GM12878 (cell line): ENCODE measurements around the gene MYMK. TPM values are rescaled to one million over a fixed set of nuclear protein-coding genes. Genes with fewer than 3 reads are reported as not detected.

ENCODE experiments used
- ATAC-seq: fragments of 200-7000 bp; cut with Tn5 transposase; 3 replicates; pipeline ENCODE4 v1.9.1; 2020; ENCODE audit warnings: mild to moderate bottlenecking, moderate library complexity
- BruUV-seq: library from RNA; stranded (reverse); fragments of 400-500 nt; replicated peaks from 2 replicates; lab custom pipeline; 2021; lab: Mats Ljungman, UMichigan
- CTCF ChIA-PET: fragments of 300-600 bp; sonication (Branson Sonifier 250); formaldehyde crosslinking; extraction: SDS; loops from one replicate; lab custom pipeline; 2021; ENCODE audit warnings: inconsistent platforms; lab: Yijun Ruan, JAX
- POLR2A ChIA-PET: fragments of 350-600 bp; formaldehyde crosslinking; extraction: SDS; loops from one replicate; lab custom pipeline; 2021; ENCODE audit warnings: inconsistent platforms; lab: Charles Lee
- RAD21 ChIA-PET: fragments of 300-600 bp; sonication (Branson Sonifier 250); formaldehyde crosslinking; loops from one replicate; lab custom pipeline; 2023; ENCODE audit warnings: antibody characterized with exemption; ENCODE audit not compliant: unreplicated experiment; lab: Charles Lee
- SMC1A ChIA-PET: fragments of 300-600 bp; sonication (Branson Sonifier 250); formaldehyde crosslinking; loops from one replicate; lab custom pipeline; 2023; ENCODE audit not compliant: unreplicated experiment, uncharacterized antibody; lab: Charles Lee
- DNase-seq: peaks from one replicate; pipeline ENCODE4 v3.0.0-alpha.2; 2011; ENCODE audit warnings: low read depth, low spot score
- FAIRE-seq: peaks from 3 replicates; lab custom pipeline; 2011; peaks lifted over from hg19 to GRCh38; lab: Jason Lieb, UNC
- H2AFZ ChIP-seq: 2 replicates; pipeline ENCODE4 v1.6.0; 2011; ENCODE audit warnings: low read depth, low read length, control low read depth; ENCODE audit not compliant: control insufficient read depth
- H3K27ac ChIP-seq: 2 replicates; pipeline ENCODE4 v1.5.1; 2011; ENCODE audit warnings: control low read depth; ENCODE audit not compliant: control insufficient read depth, insufficient read depth
- H3K27me3 ChIP-seq, 2 experiments: replicated peaks in 1 of 2; 2 replicates each; pipeline versions ENCODE4 v1.6.0 to v1.6.1; 2011; ENCODE audit warnings: low read length in 1 of 2; ENCODE audit not compliant: control insufficient read depth in 2 of 2, insufficient read depth in 2 of 2
- H3K36me3 ChIP-seq, 2 experiments: 2 replicates each; pipeline ENCODE4 v1.5.1; 2011; ENCODE audit warnings: low read length in 1 of 2; ENCODE audit not compliant: control insufficient read depth in 2 of 2, insufficient read depth in 2 of 2
- H3K4me1 ChIP-seq: 2 replicates; pipeline ENCODE4 v1.6.1; 2011; ENCODE audit warnings: mild to moderate bottlenecking, low read length, moderate library complexity, mixed read lengths; ENCODE audit not compliant: control insufficient read depth, insufficient read depth
- H3K4me2 ChIP-seq: 2 replicates; pipeline ENCODE4 v1.6.0; 2011; ENCODE audit warnings: control low read depth; ENCODE audit not compliant: control insufficient read depth, insufficient read depth
- H3K4me3 ChIP-seq: fragments of 200-600 bp; sonication (generic); 2 replicates; pipeline ENCODE4 v1.5.1; 2016
- H3K79me2 ChIP-seq: 2 replicates; pipeline ENCODE4 v1.6.0; 2011; ENCODE audit warnings: low read length; ENCODE audit not compliant: control insufficient read depth, insufficient read depth
- H3K9ac ChIP-seq: 2 replicates; pipeline ENCODE4 v1.8.0; 2011; ENCODE audit warnings: low read length, control low read depth, mixed read lengths; ENCODE audit not compliant: control insufficient read depth, insufficient read depth
- H3K9me3 ChIP-seq: replicated peaks from 3 replicates; pipeline ENCODE4 v1.5.1; 2011; ENCODE audit warnings: mild to moderate bottlenecking, low read length; ENCODE audit not compliant: control insufficient read depth, insufficient read depth
- H4K20me1 ChIP-seq: 2 replicates; pipeline ENCODE4 v1.6.0; 2011; ENCODE audit not compliant: control insufficient read depth, insufficient read depth
- ETV6 ChIP-seq, 2 experiments: fragments of 450-650 bp in 1 of 2; IDR thresholded peaks in 1 of 2; conservative IDR thresholded peaks in 1 of 2; 2 replicates each; pipeline ENCODE4 v1.6.1; 2014; ENCODE audit warnings: antibody characterized with exemption in 1 of 2, borderline replicate concordance in 1 of 2, low read depth in 1 of 2, mild to moderate bottlenecking in 1 of 2, moderate library complexity in 1 of 2
- MXI1 ChIP-seq: fragments of 150-350 bp; IDR thresholded peaks from 2 replicates; pipeline ENCODE4 v1.6.1; 2011; ENCODE audit warnings: low read depth, mild to moderate bottlenecking, inconsistent platforms, low read length, improper control_type of control experiment
- SREBF1 ChIP-seq: IDR thresholded peaks from 2 replicates; pipeline ENCODE4 v1.6.1; 2012; ENCODE audit warnings: mild to moderate bottlenecking, low read length
- ZNF217 ChIP-seq: fragments of 450-650 bp; IDR thresholded peaks from 2 replicates; pipeline ENCODE4 v1.6.1; 2017; ENCODE audit warnings: antibody characterized with exemption, mild to moderate bottlenecking
- WGBS: methylation state at CpG from one replicate; pipeline ENCODE4 v1.1.6; 2016; ENCODE audit warnings: low lambda C conversion rate; ENCODE audit not compliant: insufficient replicate concordance, insufficient coverage; ENCODE audit errors: missing lambda C conversion rate; 5-methylcytosine and 5-hydroxymethylcytosine counted together
- in situ Hi-C: fragments of 300-500 bp; cut with MboI; formaldehyde crosslinking; loops from 9 replicates; pipeline ENCODE4 v1.14.3; 2018; ENCODE audit warnings: mixed read lengths
- intact Hi-C: fragments of 100-400 bp; cut with micrococcal nuclease; formaldehyde crosslinking; loops from one replicate; pipeline ENCODE4 v1.14.2; 2022; ENCODE audit not compliant: unreplicated experiment
- polyA plus RNA-seq, 11 experiments: library from polyadenylated mRNA; depleted of rRNA in 4 of 11; unstranded in 6 of 11; stranded (reverse) in 5 of 11; fragments of >200 nt; fragmentation: Nextera tagmentation in 4 of 11; fragmentation: Illumina TruSeq in 1 of 11; extraction: Ambion mirVana in 4 of 11; extraction: Trizol in 1 of 11; gene quantifications; 1 replicate in 1 of 11; 2 replicates in 10 of 11; pipeline versions ENCODE4 v1.2.1 to v1.2.3, GENCODE V29; 2011 to 2016; ENCODE audit warnings: inconsistent platforms in 2 of 11, missing spikeins in 2 of 11, low read depth in 1 of 11
- total RNA-seq, 4 experiments: library from RNA; depleted of rRNA in 3 of 4; stranded (reverse); fragments of >200 nt in 3 of 4; fragmentation: Illumina TruSeq in 1 of 4; extraction: Trizol in 1 of 4; gene quantifications; 2 replicates each; pipeline versions ENCODE4 v1.2.1 to v1.2.3, GENCODE V29; 2013 to 2021
- TF ChIP-seq, protein P1 (sequence below), 3 experiments: IDR thresholded peaks in 2 of 3; conservative IDR thresholded peaks in 1 of 3; 2 replicates each; pipeline ENCODE4 v1.5.1; 2011; ENCODE audit warnings: low read depth in 3 of 3, low read length in 3 of 3, mild to moderate bottlenecking in 3 of 3, control low read depth in 2 of 3, moderate library complexity in 2 of 3, inconsistent platforms in 1 of 3, mixed read lengths in 1 of 3; ENCODE audit not compliant: control insufficient read depth in 2 of 3, insufficient read depth in 1 of 3; ENCODE audit errors: extremely low read depth in 1 of 3
- TF ChIP-seq, protein P2 (sequence below): fragments of 450-650 bp; formaldehyde crosslinking; IDR thresholded peaks from 2 replicates; pipeline ENCODE4 v1.4.0; 2022; ENCODE audit warnings: mild to moderate bottlenecking, moderate library complexity

Gene MYMK
- total and polyA plus RNA-seq, 10 of the 15 experiments (the other 5 are each of a cell fraction or from before 2014, with no cell fraction given): not detected

DNA sequence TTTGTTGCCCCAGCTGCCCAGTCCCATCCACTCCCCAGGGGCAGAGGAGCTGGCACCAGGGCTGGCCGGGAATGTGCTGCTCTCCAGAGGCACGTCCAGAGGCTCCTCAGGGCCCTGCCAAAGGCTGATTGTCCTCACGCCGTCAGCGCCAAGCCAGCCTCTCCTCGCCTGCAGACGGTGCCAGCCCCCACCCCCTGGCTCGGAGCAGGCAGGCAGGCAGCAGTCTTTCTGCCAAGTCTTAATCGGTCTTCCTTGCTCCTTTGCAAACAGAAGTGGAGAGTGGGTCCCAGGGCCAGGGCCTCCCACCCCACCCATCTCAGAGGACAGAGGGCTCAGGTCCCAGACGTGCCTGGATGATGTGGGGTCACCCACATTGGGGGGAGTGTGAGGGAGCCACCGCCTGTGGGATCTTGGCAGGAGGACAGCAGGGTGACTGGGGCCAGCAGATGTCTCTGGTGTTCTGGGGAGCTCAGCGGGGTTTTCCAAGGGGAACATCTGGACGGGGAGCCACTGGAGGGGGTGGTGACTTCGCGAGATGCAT, 48.1 kb upstream of the MYMK start:
- Histone ChIP-seq H2AFZ (no peak overlapping the region), H3K4me3 (no peak overlapping the region), H3K27ac (no peak overlapping the region), H3K9me3 (no peaks in the 10 kb centered on the region), H3K79me2 (no peaks in the 10 kb centered on the region), H3K27me3 (no peaks in the 10 kb centered on the region; a peak in 3 of 4 replicates), H3K36me3 (no peaks in the 10 kb centered on the region), H3K4me2 (no peak overlapping the region), H3K4me1 (no peaks in the 10 kb centered on the region; the same call in 1 of the 2 replicates), H4K20me1 (no peaks in the 10 kb centered on the region; the same call in 1 of the 2 replicates), H3K9ac (no peak overlapping the region)
- ChIA-PET SMC1A (no interaction called here), RAD21 (no interaction called here), CTCF (no interaction called here), POLR2A (no interaction called here)
- in situ Hi-C loops: no loop called here
- FAIRE-seq: no peak
- intact Hi-C loops: no loop called here
- BruUV-seq: no TSS peak
- no peak for TF ChIP-seq MXI1
- TF ChIP-seq SREBF1: no peak
- no peak for TF ChIP-seq ZNF217
- TF ChIP-seq, protein P1, sequence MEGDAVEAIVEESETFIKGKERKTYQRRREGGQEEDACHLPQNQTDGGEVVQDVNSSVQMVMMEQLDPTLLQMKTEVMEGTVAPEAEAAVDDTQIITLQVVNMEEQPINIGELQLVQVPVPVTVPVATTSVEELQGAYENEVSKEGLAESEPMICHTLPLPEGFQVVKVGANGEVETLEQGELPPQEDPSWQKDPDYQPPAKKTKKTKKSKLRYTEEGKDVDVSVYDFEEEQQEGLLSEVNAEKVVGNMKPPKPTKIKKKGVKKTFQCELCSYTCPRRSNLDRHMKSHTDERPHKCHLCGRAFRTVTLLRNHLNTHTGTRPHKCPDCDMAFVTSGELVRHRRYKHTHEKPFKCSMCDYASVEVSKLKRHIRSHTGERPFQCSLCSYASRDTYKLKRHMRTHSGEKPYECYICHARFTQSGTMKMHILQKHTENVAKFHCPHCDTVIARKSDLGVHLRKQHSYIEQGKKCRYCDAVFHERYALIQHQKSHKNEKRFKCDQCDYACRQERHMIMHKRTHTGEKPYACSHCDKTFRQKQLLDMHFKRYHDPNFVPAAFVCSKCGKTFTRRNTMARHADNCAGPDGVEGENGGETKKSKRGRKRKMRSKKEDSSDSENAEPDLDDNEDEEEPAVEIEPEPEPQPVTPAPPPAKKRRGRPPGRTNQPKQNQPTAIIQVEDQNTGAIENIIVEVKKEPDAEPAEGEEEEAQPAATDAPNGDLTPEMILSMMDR (IDR thresholded peaks at IDR 0.05 in 2 of 3, conservative IDR thresholded peaks at IDR 0.05 in 1 of 3; ENCODE audit: control insufficient read depth in 2 of 3, extremely low read depth in 1 of 3, insufficient read depth in 1 of 3, low read depth in 3 of 3, low read length in 3 of 3): peak in 1 of 3 experiments; percentile 30; a peak in 2 of 6 replicates
- TF ChIP-seq, protein P2, sequence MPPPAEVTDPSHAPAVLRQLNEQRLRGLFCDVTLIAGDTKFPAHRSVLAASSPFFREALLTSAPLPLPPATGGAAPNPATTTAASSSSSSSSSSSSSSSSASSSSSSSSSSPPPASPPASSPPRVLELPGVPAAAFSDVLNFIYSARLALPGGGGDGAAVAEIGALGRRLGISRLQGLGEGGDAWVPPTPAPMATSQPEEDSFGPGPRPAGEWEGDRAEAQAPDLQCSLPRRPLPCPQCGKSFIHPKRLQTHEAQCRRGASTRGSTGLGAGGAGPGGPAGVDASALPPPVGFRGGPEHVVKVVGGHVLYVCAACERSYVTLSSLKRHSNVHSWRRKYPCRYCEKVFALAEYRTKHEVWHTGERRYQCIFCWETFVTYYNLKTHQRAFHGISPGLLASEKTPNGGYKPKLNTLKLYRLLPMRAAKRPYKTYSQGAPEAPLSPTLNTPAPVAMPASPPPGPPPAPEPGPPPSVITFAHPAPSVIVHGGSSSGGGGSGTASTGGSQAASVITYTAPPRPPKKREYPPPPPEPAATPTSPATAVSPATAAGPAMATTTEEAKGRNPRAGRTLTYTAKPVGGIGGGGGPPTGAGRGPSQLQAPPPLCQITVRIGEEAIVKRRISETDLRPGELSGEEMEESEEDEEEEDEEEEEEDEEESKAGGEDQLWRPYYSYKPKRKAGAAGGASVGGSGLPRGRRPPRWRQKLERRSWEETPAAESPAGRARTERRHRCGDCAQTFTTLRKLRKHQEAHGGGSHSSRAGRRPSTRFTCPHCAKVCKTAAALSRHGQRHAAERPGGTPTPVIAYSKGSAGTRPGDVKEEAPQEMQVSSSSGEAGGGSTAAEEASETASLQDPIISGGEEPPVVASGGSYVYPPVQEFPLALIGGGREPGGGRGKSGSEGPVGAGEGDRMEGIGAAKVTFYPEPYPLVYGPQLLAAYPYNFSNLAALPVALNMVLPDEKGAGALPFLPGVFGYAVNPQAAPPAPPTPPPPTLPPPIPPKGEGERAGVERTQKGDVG (CRISPR knock-in tag): no peak
- TF ChIP-seq ETV6 (conservative IDR thresholded peaks at IDR 0.05 in 1 of 2, IDR thresholded peaks at IDR 0.05 in 1 of 2; ENCODE audit: borderline replicate concordance in 1 of 2, low read depth in 1 of 2): no peak
- no peak; the same call in 1 of the 3 replicates for ATAC-seq
- WGBS: 17% methylated on average over 15 of the region's 15 CpGs
- no peak for DNase-seq
